ENCODE results near the gene SYNE1. TPM values are rescaled to one million over a fixed set of nuclear protein-coding genes. Genes with fewer than 3 reads are reported as not detected.

The SYNE1 gene
- total RNA-seq, 1 experiment from 2014 or later = 3.0 TPM

- H3K79me2 ChIP-seq (ENCODE audit: insufficient read depth, low read length) = no peaks in the 10 kb centered on the region
- no peak overlapping the region for H2AFZ ChIP-seq (ENCODE audit: low read length)
- no peaks in the 10 kb centered on the region for H3K9me3 ChIP-seq (ENCODE audit: control insufficient read depth, low read depth, low read length)
- H3K23ac ChIP-seq (ENCODE audit: insufficient read length, low read depth, low read length) = no peak overlapping the region
- Mint-ChIP-seq H3K9me3 (no peaks in the 10 kb centered on the region), H3K27me3 (ENCODE audit: low read depth) (no peaks in the 10 kb centered on the region), H3K36me3 (ENCODE audit: insufficient read depth in 1 of 3, low read depth in 3 of 3) (no peaks in the 10 kb centered on the region), H3K27ac (no peak overlapping the region), H3K4me3 (no peak overlapping the region), H3K4me1 (no peaks in the 10 kb centered on the region)
- H3K4ac ChIP-seq (ENCODE audit: low read depth, low read length) = no peak overlapping the region
- DNase-seq = no peak
- no peaks in the 10 kb centered on the region for H4K20me1 ChIP-seq (ENCODE audit: control insufficient read depth, insufficient read depth, insufficient read length)
- H3K27ac ChIP-seq (ENCODE audit: insufficient read length, low read depth, low read length) = no peak overlapping the region
- no peak overlapping the region for H3K9ac ChIP-seq (ENCODE audit: extremely low read depth, insufficient read length, low read length)
- TF ChIP-seq CTCF (conservative IDR thresholded peaks at IDR 0.05) = no peak
- H3K79me1 ChIP-seq (ENCODE audit: insufficient read depth, low read depth, low read length, poor library complexity, severe bottlenecking) = no peaks in the 10 kb centered on the region
- no peak overlapping the region for H3K4me2 ChIP-seq (ENCODE audit: insufficient read depth, insufficient read length, low read length)
- no peak overlapping the region for H3K14ac ChIP-seq (ENCODE audit: insufficient read depth, low read length)
- H3K18ac ChIP-seq (ENCODE audit: insufficient read length, low read depth, low read length) = no peak overlapping the region
- no peak overlapping the region for H2BK12ac ChIP-seq (ENCODE audit: insufficient read length, low read depth, low read length)
- no peak overlapping the region for H3T11ph ChIP-seq (ENCODE audit: low read length)
- no peak overlapping the region for H2AK5ac ChIP-seq (ENCODE audit: insufficient read length, low read length)
- H3K56ac ChIP-seq (ENCODE audit: insufficient read length, low read depth, low read length) = no peak overlapping the region
- H3K4me1 ChIP-seq (ENCODE audit: insufficient read depth, low read length) = no peaks in the 10 kb centered on the region
- no peak overlapping the region for H2BK120ac ChIP-seq (ENCODE audit: low read depth, low read length, poor library complexity, severe bottlenecking)
- no CpG with 5 or more reads among the region's 6 CpGs for WGBS (ENCODE audit: extremely low coverage, insufficient read length, low lambda C conversion rate)
- no peak overlapping the region for H4K5ac ChIP-seq (ENCODE audit: insufficient read length, low read depth, low read length)
- no peak overlapping the region for H2BK5ac ChIP-seq (ENCODE audit: insufficient read length, low read length)
- H2BK15ac ChIP-seq (ENCODE audit: low read depth, low read length) = no peak overlapping the region
- H3K27me3 ChIP-seq (ENCODE audit: insufficient read depth, low read length) = no peaks in the 10 kb centered on the region
- H4K91ac ChIP-seq (ENCODE audit: insufficient read length, low read depth, low read length) = no peak overlapping the region
- no peak overlapping the region for H2BK20ac ChIP-seq (ENCODE audit: low read depth, low read length, poor library complexity, severe bottlenecking)
- H3K23me2 ChIP-seq (ENCODE audit: insufficient read length, low read depth, low read length, poor library complexity, severe bottlenecking) = no peaks in the 10 kb centered on the region
- no peak overlapping the region for H4K8ac ChIP-seq (replicated peaks; ENCODE audit: insufficient read length, low read depth, low read length)
These were observed 174.4 kb downstream of the SYNE1 start for GRCh38 chr6:152462716-152463115.
